HCT116 (cell line): ENCODE results near the gene SIDT1. TPM values are rescaled to one million over a fixed set of nuclear protein-coding genes. Genes with fewer than 3 reads are reported as not detected.

Experiments used
- ATAC-seq: fragments of 200-7000 bp; cut with Tn5 transposase; 2 replicates; pipeline ENCODE4 v1.9.1; 2020; ENCODE audit warnings: mild to moderate bottlenecking, moderate library complexity
- BruUV-seq: library from RNA; stranded (reverse); fragments of 400-500 nt; replicated peaks from 2 replicates; lab custom pipeline; 2021; lab: Mats Ljungman, UMichigan
- CTCF ChIA-PET: fragments of 300-600 bp; sonication (Branson Sonifier 250); formaldehyde crosslinking; loops from one replicate; lab custom pipeline; 2021; ENCODE audit warnings: antibody characterized with exemption; lab: Charles Lee
- POLR2A ChIA-PET: fragments of 300-600, 350-600 bp; sonication (Branson Sonifier 250); formaldehyde crosslinking; loops from one replicate; lab custom pipeline; 2021; ENCODE audit warnings: antibody characterized with exemption; lab: Charles Lee
- RAD21 ChIA-PET, 2 experiments: fragments of 300-600 bp; sonication (Branson Sonifier 250); formaldehyde crosslinking; loops; one replicate each; lab custom pipeline; 2023; ENCODE audit warnings: low total read pairs in 2 of 2; ENCODE audit not compliant: uncharacterized antibody in 2 of 2, unreplicated experiment in 2 of 2, low non-redundant PET in 1 of 2; lab: Charles Lee
- DNase-seq: peaks from one replicate; pipeline ENCODE4 v3.0.0-alpha.2; 2010; ENCODE audit warnings: low read depth, low spot score
- H2AFZ ChIP-seq: fragments of 200-600 bp; shearing (Covaris generic), sonication (generic); 2 replicates; pipeline ENCODE4 v1.6.1; 2017; ENCODE audit warnings: low read depth, mixed run types, mixed read lengths, antibody characterized with exemption, low read length; ENCODE audit not compliant: poor library complexity, severe bottlenecking
- H3K27ac ChIP-seq: 2 replicates; pipeline ENCODE4 v1.5.1; 2012; ENCODE audit warnings: low read depth, low read length
- H3K27me3 ChIP-seq: fragments of 200-600 bp; sonication (generic); 2 replicates; pipeline ENCODE4 v1.6.1; 2016; ENCODE audit warnings: mixed run types, low read length, mixed read lengths; ENCODE audit not compliant: insufficient read depth
- H3K36me3 ChIP-seq, 2 experiments: fragments of 200-500 bp in 1 of 2; fragments of 200-600 bp in 1 of 2; sonication (Bioruptor generic) in 1 of 2; sonication (generic) in 1 of 2; 2 replicates each; pipeline versions ENCODE4 v1.5.1 to v1.6.1; 2014 to 2016; ENCODE audit warnings: low read length in 2 of 2, inconsistent platforms in 1 of 2, mixed read lengths in 1 of 2, mixed run types in 1 of 2; ENCODE audit not compliant: insufficient read depth in 2 of 2, control insufficient read depth in 1 of 2
- H3K4me1 ChIP-seq, 2 experiments: fragments of 200-600 bp in 1 of 2; sonication (generic) in 1 of 2; 2 replicates each; pipeline versions ENCODE4 v1.5.1 to v1.6.1; 2012 to 2017; ENCODE audit warnings: low read length in 2 of 2, inconsistent platforms in 1 of 2, mild to moderate bottlenecking in 1 of 2, mixed read lengths in 1 of 2, mixed run types in 1 of 2, moderate library complexity in 1 of 2; ENCODE audit not compliant: insufficient read depth in 2 of 2, control insufficient read depth in 1 of 2
- H3K4me2 ChIP-seq: fragments of 200-600 bp; sonication (generic); 2 replicates; pipeline ENCODE4 v1.6.1; 2017; ENCODE audit warnings: mixed run types, low read length, mixed read lengths
- H3K4me3 ChIP-seq, 2 experiments: fragments of 200-600 bp in 1 of 2; sonication (generic) in 1 of 2; replicated peaks in 1 of 2; 2 replicates each; pipeline ENCODE4 v1.5.1; 2011 to 2016; ENCODE audit warnings: low read length in 2 of 2, control low read depth in 1 of 2, low read depth in 1 of 2, mild to moderate bottlenecking in 1 of 2, mixed read lengths in 1 of 2, mixed run types in 1 of 2
- H3K79me2 ChIP-seq: fragments of 200-600 bp; sonication (generic); 2 replicates; pipeline ENCODE4 v1.6.1; 2017; ENCODE audit warnings: mild to moderate bottlenecking, mixed run types, low read length, moderate library complexity, mixed read lengths; ENCODE audit not compliant: insufficient read depth
- H3K9ac ChIP-seq: fragments of 200-600 bp; sonication (generic); 2 replicates; pipeline ENCODE4 v1.6.1; 2016; ENCODE audit warnings: low read length, mixed read lengths
- H3K9me2 ChIP-seq: fragments of 200-600 bp; sonication (generic), shearing (Covaris generic); 2 replicates; pipeline ENCODE4 v1.6.1; 2017; ENCODE audit warnings: mixed run types, mild to moderate bottlenecking, moderate library complexity; ENCODE audit not compliant: insufficient read depth
- H3K9me3 ChIP-seq, 2 experiments: fragments of 200-500 bp in 1 of 2; fragments of 200-600 bp in 1 of 2; sonication (Bioruptor generic) in 1 of 2; sonication (generic) in 1 of 2; 2 replicates each; pipeline ENCODE4 v1.6.1; 2014 to 2017; ENCODE audit warnings: low read length in 2 of 2, mixed read lengths in 2 of 2, inconsistent platforms in 1 of 2, low read depth in 1 of 2, mild to moderate bottlenecking in 1 of 2, mixed run types in 1 of 2, moderate library complexity in 1 of 2; ENCODE audit not compliant: control insufficient read depth in 1 of 2, insufficient read depth in 1 of 2
- H4K20me1 ChIP-seq: fragments of 200-600 bp; sonication (generic), shearing (Covaris generic); 2 replicates; pipeline ENCODE4 v1.6.1; 2017; ENCODE audit warnings: mixed run types, mild to moderate bottlenecking, moderate library complexity; ENCODE audit not compliant: insufficient read depth
- CBX3 ChIP-seq: IDR thresholded peaks from 2 replicates; pipeline ENCODE4 v1.6.1; 2012; ENCODE audit warnings: low read depth
- EGR1 ChIP-seq: IDR thresholded peaks from 2 replicates; pipeline ENCODE4 v1.6.1; 2012; ENCODE audit warnings: low read depth
- EZH2phosphoT487 ChIP-seq: fragments of 200-600 bp; IDR thresholded peaks from 2 replicates; pipeline ENCODE4 v1.6.1; 2018; ENCODE audit warnings: antibody characterized with exemption, borderline replicate concordance
- FOSL1 ChIP-seq: IDR thresholded peaks from 2 replicates; pipeline ENCODE4 v1.6.1; 2012; ENCODE audit warnings: low read depth
- MAX ChIP-seq: IDR thresholded peaks from 2 replicates; pipeline ENCODE4 v1.6.1; 2012
- RAD21 ChIP-seq: IDR thresholded peaks from 2 replicates; pipeline ENCODE4 v1.6.1; 2012; ENCODE audit warnings: low read depth, mild to moderate bottlenecking
- SIN3A ChIP-seq: IDR thresholded peaks from 2 replicates; pipeline ENCODE4 v1.6.1; 2012; ENCODE audit warnings: low read depth
- SP1 ChIP-seq: IDR thresholded peaks from 2 replicates; pipeline ENCODE4 v1.6.1; 2012; ENCODE audit warnings: low read depth
- YY1 ChIP-seq: IDR thresholded peaks from 2 replicates; pipeline ENCODE4 v1.6.1; 2011; ENCODE audit warnings: low read length, low read depth, moderate library complexity, mild to moderate bottlenecking; ENCODE audit not compliant: insufficient replicate concordance; ENCODE audit errors: extremely low read depth
- ZNF274 ChIP-seq: fragments of 200-500 bp; sonication (Bioruptor generic); IDR thresholded peaks from 2 replicates; pipeline ENCODE4 v1.6.1; 2014; ENCODE audit warnings: mild to moderate bottlenecking, low read depth, low read length, inconsistent platforms
- intact Hi-C: fragments of 100-400 bp; cut with micrococcal nuclease; formaldehyde crosslinking; loops from 2 replicates; pipeline ENCODE4 v1.10.0; 2022
- total RNA-seq: library from RNA; stranded (reverse); gene quantifications from one replicate; pipeline ENCODE4 v1.2.1, GENCODE V29; 2021; ENCODE audit not compliant: unreplicated experiment
- TF ChIP-seq, protein P1 (sequence below), 3 experiments: fragments of 200-600 bp in 1 of 3; sonication (generic) in 1 of 3; IDR thresholded peaks in 2 of 3; conservative IDR thresholded peaks in 1 of 3; 2 replicates each; pipeline ENCODE4 v1.5.1; 2012 to 2017; ENCODE audit warnings: low read depth in 2 of 3, low read length in 2 of 3, antibody characterized with exemption in 1 of 3, borderline replicate concordance in 1 of 3, control low read depth in 1 of 3, mild to moderate bottlenecking in 1 of 3, mixed read lengths in 1 of 3, mixed run types in 1 of 3, moderate library complexity in 1 of 3; ENCODE audit not compliant: insufficient read depth in 1 of 3

Gene SIDT1
- total RNA-seq, 1 experiment from 2014 or later, result not detected

DNA sequence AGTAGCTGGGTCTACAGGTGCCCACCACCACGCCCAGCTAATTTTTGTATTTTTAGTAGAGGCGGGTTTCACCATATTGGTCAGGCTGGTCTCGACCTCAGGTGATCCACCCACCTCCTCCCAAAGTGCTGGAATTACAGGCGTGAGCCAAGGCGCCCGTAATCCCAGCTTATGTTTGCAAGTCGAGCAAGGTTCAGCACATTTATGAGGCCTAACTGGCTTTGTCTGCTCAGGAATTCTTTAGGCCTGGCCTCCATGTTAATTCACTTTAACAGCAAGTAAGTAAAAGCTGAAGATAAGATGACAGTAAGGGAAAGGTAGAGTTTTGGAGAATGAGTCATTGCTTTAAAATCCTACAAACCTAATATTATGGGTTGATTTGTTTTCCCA lies 24.6 kb downstream of the SIDT1 start (continued):
- no peak for TF ChIP-seq ZNF274

GRCh38 chr3:113557374-113557773 lies 25.0 kb downstream of the SIDT1 start:
- no TSS peak for BruUV-seq
- Histone ChIP-seq H3K9ac (no peak overlapping the region), H3K9me3 (no peaks in the 10 kb centered on the region), H4K20me1 (no peaks in the 10 kb centered on the region), H2AFZ (peak overlapping the region; percentile 3), H3K27ac (no peak overlapping the region), H3K9me2 (no peaks in the 10 kb centered on the region), H3K36me3 (no peaks in the 10 kb centered on the region), H3K4me1 (peaks cover 0 to 11% of the 10 kb centered on the region in 2 experiments; a peak in 2 of 4 replicates), H3K79me2 (no peaks in the 10 kb centered on the region), H3K27me3 (no peaks in the 10 kb centered on the region), H3K4me2 (peak overlapping the region; percentile 48), H3K4me3 (no peak overlapping the region)
- peak; percentile 95 for ATAC-seq
- ChIA-PET CTCF (interaction anchor here (1.4 to 2.5 kb wide), 2 partner anchors 20 to 59 kb away, joined by 4 to 10 read pairs; no protein-coding TSS in a partner anchor), RAD21 (no interaction called here), POLR2A (no interaction called here)
- intact Hi-C loops, result no loop called here
- TF ChIP-seq SIN3A, result no peak
- 0 out of 2 replicates have a peak, but pooled peaks have one; percentile 8 for TF ChIP-seq FOSL1
- TF ChIP-seq EGR1, result no peak
- no peak for TF ChIP-seq MAX
- no peak for TF ChIP-seq EZH2phosphoT487
- TF ChIP-seq, protein P1, sequence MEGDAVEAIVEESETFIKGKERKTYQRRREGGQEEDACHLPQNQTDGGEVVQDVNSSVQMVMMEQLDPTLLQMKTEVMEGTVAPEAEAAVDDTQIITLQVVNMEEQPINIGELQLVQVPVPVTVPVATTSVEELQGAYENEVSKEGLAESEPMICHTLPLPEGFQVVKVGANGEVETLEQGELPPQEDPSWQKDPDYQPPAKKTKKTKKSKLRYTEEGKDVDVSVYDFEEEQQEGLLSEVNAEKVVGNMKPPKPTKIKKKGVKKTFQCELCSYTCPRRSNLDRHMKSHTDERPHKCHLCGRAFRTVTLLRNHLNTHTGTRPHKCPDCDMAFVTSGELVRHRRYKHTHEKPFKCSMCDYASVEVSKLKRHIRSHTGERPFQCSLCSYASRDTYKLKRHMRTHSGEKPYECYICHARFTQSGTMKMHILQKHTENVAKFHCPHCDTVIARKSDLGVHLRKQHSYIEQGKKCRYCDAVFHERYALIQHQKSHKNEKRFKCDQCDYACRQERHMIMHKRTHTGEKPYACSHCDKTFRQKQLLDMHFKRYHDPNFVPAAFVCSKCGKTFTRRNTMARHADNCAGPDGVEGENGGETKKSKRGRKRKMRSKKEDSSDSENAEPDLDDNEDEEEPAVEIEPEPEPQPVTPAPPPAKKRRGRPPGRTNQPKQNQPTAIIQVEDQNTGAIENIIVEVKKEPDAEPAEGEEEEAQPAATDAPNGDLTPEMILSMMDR (IDR thresholded peaks at IDR 0.05 in 2 of 3, conservative IDR thresholded peaks at IDR 0.05 in 1 of 3; ENCODE audit: borderline replicate concordance in 1 of 3, insufficient read depth in 1 of 3, low read depth in 2 of 3, low read length in 2 of 3), result peak; percentile 15 to 31 (median 26); a peak in 2 of 6 replicates
- TF ChIP-seq SP1, result no peak
- TF ChIP-seq YY1, result no peak
- TF ChIP-seq CBX3, result no peak
- peak; percentile 41 for TF ChIP-seq RAD21
- DNase-seq, result peak; percentile 16
